Embryonic facial prominence (tissue), 1 donor: Measurements from ENCODE around the gene SLC49A3.
"Not testable (repeated sequence)": the region's sequence is repeated elsewhere in the genome, so short reads cannot be mapped to it uniquely, and the experiment has no call there.

Source experiments
- DNase-seq: peaks from one replicate; pipeline ENCODE4 v3.0.0-alpha.2; 2016; ENCODE audit errors: extremely low spot score

The SLC49A3 gene

DNA sequence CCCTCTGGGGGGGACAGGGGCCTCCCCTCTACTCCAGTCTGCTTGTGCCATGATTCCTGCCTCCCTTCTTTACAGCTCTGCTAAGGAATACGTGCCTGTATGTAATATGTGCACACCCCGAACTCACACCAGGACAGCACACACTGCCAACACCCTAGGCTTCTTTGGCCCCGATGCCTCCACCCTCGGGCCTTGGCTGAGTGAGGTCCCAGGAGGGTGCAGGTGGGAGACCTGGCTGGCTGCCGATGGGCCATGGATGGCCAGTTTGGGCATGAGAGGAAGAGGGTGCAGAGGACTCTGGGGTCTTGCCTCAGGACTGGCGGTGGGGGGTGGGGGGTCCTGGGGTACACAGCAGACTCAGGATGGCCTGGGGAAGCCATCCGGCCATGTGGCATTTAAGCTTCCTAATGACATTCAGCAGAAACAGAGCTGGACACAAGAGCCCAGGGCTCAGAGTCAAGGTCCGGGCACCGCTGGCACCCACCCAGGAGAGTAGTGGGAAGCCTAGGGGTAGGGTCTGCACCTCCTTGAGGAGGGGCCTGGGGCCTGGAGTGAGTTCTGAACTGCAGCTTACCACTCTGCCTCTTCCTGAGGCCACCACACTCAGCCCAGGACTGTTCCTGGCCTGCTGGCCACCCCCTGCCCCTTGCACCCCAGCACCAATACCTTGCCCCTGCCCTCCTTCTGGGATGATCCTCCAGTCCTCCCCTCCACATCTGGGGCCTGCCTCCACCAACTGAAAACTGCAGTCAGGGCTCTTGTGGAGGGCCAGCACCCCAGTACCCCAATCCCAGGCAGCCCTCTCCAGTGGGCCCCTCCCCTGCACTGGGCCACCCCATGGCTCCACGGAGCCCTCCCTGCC is 14.6 kb upstream of the SLC49A3 start:
- DNase-seq, result no peak

DNA sequence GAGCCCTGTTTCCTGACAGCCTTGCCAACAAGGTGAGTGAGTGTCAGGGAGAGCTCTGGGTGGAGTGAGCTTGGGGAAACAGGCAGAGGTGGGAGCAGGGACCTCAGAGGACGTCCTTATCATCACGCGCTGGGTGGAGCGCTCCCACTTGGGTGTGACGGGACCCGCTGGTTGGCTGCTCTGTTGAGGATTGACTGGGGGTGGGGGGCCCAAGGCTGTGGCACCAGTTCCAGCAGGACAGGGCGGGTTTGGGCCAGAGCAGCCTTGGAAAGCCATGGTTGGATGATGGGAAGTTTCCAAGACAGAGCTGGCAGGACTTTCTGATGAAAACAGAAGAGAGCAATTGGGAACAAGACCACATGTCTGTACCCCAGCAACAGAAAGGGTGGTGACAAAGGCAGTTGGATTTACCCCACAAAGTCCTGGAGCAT is 13.7 kb upstream of the SLC49A3 start:
- no peak for DNase-seq

- no peak for DNase-seq
Measured at GRCh38 chr4:700587-701264, 11.8 kb upstream of the SLC49A3 start.

GRCh38 chr4:699816-700580 is 11.0 kb upstream of the SLC49A3 start:
- no peak for DNase-seq

DNA sequence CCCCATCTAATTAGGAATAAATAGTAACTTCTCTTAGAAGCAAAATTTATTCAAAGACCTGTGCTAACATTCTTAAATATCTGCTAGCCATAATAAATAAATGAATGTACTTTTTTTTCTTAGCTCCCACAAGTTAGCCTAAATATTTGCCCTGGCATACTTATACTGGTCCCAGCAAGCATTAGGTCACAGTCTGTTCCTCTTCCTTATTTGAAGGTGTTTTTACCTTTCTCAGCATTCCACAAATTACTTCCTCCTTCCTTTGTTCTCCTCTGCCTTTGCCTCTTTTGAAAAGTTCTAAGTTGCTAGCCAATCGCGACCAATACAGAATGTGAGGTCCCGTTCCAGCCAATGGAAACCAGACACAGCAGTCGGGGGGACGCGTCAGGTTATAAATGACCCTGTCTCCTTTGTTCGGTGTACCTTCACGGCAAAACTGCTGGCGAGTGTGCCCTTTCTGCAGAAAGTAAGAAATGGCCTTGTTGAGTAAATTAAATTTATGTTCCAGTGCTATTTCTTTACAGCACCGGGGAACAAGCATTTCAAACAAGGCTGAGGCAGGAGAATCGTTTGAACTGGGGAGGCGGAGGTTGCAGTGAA is 5.5 kb upstream of the SLC49A3 start:
- not testable (repeated sequence) for DNase-seq

GRCh38 chr4:692771-693554 is 4.0 kb upstream of the SLC49A3 start:
- no peak for DNase-seq

- DNase-seq, result no peak
Measured at GRCh38 chr4:689723-690122, 772 bp upstream of the SLC49A3 start.

- no peak for DNase-seq
Measured at GRCh38 chr4:687971-688853, 739 bp downstream of the SLC49A3 start.

GRCh38 chr4:687048-687970 is 1.6 kb downstream of the SLC49A3 start:
- no peak for DNase-seq

DNA sequence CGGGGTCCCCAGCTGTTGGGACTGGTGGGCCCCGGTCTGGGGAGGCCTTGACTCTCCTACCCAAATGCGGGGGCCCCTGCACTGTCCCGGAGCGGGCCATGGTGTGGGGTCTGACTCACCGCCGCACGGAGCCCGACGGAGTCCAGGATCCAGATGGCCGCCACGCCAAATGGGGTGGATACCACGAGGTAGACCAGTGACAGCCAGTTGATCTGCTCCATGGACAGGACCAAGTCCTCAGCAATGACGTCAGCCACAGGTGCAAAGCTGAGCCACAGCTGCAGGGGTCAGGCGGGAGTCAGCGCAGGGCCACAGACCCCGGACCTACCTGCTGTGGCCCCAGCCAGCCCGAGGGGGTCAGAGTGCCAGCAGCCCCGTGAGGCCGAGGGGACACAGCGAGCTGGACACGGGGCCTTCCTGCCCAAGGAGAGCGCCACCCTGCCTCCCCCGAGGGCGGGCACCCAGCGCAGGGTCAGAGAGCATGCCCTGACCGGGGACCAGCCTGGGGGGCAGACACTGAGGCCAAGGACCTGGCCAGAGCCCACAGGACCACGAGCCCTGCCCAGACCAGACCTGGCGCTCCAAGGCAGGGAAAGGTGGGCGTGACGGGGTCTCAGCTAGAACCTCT is 2.4 kb downstream of the SLC49A3 start:
- no peak for DNase-seq

DNA sequence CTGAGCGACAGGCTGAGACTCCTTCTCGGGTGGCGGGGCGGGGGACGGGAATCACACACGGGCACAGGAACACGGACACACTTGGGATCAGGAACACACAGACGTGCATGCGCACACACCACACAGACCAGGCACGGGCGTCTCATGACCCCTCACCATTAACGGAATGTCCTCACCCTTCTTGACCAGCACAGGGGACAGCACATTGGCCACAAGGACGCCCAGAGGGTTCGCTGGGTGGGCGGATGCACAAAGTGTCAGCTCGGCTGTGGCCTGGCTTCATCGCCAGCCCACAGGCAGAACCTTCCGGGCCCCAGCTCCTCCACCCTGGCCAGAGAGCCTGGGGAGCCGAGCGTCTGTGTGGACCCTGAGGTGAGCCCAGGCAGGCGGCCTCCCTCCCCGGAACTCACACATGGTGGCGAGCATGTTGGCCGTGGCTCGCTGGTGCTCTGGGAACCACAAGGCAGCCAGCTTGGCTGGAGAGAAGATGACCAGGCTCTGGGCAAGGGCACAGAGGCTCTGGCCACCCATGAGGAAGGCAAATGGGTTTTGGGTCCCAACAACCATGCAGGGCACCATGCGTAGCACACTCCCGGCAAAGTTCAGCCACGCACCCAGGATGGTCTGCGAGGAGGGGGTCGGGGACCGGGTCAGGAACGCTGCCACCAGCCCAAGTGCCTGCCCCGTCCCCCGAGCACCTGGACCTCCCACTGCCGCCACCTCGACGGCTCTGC is 3.1 kb downstream of the SLC49A3 start:
- DNase-seq, result no peak

- DNase-seq, result no peak
Measured at GRCh38 chr4:684623-685327, 4.2 kb downstream of the SLC49A3 start.

DNA sequence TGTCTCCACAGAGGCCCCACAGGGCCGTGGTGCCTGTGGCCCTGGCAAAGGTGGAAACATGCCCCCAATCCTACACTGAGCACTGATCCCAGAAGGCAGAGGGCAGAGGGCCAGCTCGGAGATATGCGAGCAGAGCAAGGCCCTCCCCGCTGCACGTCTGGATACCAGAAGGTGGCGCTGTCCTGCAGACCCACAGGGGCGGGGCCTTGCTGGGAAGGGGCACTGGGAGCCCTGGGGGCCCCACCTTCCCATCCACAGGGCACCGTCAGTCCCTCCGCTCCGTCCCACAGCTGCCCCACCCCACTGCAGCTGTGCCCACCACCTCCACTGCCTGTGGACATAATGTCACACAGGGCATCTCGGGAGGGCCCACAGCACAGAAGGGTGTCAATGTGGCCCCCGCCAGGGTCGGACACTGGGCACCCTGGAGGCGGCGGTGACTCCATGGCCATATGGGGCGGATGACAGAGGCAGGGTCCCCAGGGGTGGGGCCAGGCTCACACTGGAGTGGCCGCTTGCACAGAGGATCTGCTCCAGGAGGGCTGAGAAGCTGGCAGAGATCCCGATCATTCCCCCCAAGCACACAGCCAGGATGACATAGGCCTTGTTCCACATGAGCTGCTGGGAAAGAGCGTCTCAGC is 4.8 kb downstream of the SLC49A3 start:
- no peak for DNase-seq

DNA sequence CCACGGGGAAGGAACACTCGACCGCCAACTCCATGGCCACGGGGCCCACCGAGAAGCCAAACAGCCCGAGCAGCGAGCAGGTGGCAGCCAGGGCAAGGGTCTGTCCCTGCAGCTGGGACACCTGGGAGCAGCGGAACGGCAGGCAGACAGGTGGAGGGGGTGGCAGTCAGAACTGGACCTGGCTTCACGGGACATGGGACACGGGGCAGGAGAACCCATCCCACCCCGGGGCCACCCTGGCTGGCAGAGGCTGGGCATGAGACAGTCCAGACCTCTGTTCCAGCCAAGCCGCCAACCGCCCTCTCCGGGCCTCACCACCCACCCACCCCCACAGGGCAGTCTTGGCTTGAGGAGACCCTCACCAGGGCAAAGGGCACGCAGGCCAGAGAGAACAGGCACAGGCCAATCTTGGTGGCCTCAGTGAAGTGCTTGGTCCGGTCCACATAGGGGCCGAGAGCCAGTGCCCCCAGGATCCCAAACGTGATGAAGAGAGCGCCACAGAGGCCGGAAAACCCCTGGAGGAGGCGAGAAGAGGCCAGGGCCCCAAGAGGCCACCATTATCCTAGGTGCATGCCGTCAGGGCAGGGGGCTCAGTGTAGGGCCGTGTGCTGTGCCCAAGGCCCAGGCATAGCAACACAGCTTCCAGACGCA is 5.6 kb downstream of the SLC49A3 start:
- no peak for DNase-seq

DNA sequence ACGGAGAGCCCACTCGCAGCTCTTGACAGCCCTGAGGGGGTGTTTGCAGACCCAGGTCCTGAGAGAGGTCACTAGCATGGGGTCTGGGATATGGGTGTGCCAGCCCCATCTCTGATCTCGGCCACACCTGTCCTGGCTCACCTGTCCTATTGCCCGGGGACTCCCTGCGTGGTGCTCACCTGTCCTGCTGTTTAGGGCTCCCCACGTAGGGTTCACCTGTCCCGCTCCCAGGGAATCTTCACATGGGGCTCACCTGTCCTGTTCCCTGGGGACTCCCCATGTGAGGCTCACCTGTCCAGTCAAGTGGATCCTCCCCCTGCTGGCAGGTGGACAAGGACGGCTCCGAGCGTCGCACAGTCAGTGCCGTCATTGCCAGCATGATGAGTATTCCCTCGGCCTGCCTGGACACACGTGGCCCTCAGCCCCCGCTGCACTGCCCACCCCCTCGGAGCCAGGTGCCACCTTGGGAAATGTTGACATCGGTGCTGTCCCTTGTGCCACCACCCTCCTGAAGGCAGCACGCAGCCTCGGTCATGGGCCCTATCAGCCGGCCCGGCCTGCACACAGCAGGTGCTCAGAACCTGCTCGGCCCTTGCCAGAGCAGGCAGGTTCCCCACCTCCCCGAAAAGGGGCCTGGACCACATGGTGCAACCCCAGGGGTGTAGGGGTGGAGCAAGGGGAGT is 6.3 kb downstream of the SLC49A3 start:
- DNase-seq, result no peak
